Renal cortical epithelial cell (primary cell): ENCODE measurements around the gene TMEM41A. TPM values are rescaled to one million over a fixed set of nuclear protein-coding genes. Genes with fewer than 3 reads are reported as not detected.

ENCODE experiments used
- total RNA-seq: library from RNA; depleted of rRNA; stranded (reverse); fragments of >200 nt; gene quantifications from 2 replicates; pipeline ENCODE4 v1.2.3, GENCODE V29; 2014

Gene TMEM41A
- total RNA-seq, 1 donor from 2014 or later: 19.3 TPM

Other genes with a start within 250 kb of the TMEM41A start
- gene EHHADH, start 245.0 kb downstream of the TMEM41A start, total RNA-seq: 21.9 and 35.6 TPM in 2 replicates
- 35.3 and 40.7 TPM in 2 replicates for gene MAP3K13, start 135.9 kb downstream of the TMEM41A start, total RNA-seq
- 9.6 and 10.9 TPM in 2 replicates for gene LIPH, start 53.6 kb upstream of the TMEM41A start, total RNA-seq
- 31.6 and 36.2 TPM in 2 replicates for gene SENP2, start 87.3 kb upstream of the TMEM41A start, total RNA-seq